COLO829 (cell line): Measurements from ENCODE around the gene TTC39C.
A peak's percentile ranks its signal among the peaks of the same experiment; 100 is the strongest.

Experiments used
- DNase-seq: peaks from one replicate; pipeline ENCODE4 v3.0.0; 2012; ENCODE audit warnings: low spot score

Gene TTC39C

DNA sequence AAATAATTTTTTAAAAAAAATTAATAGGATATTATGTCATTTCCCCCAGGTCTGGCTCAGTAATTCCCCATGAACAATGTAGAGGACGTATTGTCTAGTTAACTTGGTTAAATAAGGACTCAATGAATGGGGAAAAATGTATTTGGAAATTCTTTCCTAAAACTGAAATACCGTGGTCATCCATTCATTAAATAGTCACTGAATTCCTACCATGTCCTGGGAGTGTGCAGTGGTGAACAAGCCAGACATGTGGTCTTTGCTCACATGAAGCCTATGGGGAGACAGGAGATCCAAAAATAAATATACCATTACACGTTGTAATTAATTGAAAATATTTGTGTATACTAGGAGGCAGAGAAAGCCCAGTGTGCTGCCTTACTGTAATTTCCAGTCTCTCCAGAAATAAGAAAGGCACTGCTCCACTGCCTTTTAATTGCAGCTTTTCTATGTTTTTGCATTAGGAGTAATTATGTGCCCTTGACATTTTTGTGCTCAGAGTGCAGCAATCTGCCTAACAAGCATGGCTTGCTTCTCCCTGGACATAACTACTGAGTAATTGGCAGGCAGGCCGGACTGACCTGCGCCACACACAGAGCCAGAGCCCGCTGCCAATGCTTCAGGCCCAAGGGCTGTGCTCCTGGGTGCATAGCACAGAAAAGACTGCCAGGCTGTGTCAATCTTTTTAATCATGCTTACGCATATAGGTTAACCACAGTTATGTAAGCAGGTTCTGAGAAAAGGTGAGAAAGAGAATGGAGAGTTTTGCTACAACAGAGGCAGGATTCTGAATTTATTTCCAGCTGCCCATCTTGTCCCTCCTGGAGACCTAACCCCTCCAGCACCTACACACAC is 22.2 kb upstream of the TTC39C start:
- no peak for DNase-seq

DNA sequence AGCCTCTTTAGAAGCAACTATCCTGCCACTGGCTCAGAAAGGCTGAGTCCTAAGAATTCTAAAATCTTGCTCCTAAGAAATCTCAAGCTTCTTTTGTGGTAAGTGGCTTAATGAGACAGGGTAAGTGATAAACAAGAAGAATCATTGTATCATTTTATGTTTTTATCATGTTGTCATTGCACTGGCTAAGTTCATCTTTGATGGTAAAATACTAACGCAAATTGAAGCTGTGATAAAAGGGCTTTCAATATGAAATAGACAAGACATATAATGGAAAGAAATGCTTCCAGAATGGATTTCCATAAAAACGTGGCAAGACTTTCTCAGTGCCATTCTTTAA is 21.6 kb upstream of the TTC39C start:
- no peak for DNase-seq

GRCh38 chr18:23994361-23994902 is 20.1 kb upstream of the TTC39C start:
- peak; percentile 52 for DNase-seq

- no peak for DNase-seq
Observed at GRCh38 chr18:23995180-23995579, 19.4 kb upstream of the TTC39C start.

- DNase-seq = no peak
Observed at GRCh38 chr18:23998018-23998417, 16.5 kb upstream of the TTC39C start.

- no peak for DNase-seq
Observed at GRCh38 chr18:23998820-23999219, 15.7 kb upstream of the TTC39C start.

GRCh38 chr18:24000613-24001490 is 13.7 kb upstream of the TTC39C start:
- DNase-seq = no peak

GRCh38 chr18:24002479-24002878 is 12.1 kb upstream of the TTC39C start:
- no peak for DNase-seq

- DNase-seq = no peak
Observed at GRCh38 chr18:24003288-24003687, 11.3 kb upstream of the TTC39C start.

GRCh38 chr18:24003903-24004640 is 10.5 kb upstream of the TTC39C start:
- no peak for DNase-seq

GRCh38 chr18:24006712-24007313 is 7.7 kb upstream of the TTC39C start:
- no peak for DNase-seq

DNA sequence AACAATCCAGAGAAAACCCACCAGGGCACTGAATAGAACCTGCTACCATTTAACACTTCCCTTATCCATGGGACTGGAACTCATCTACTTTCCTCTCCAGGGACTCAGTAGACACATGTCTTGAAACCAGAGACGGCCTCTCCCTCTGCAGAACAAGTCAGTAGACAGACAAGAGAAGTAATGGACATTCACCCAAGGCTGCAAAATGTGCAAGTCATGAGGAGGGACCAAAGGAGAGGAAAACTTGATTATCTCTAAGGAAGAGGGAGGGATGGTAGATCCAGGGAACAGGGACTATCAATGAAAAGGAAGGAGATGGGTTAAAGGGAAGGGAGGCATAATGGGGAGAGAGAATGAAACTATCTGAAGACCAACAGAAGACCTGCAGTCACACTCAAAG is 5.3 kb upstream of the TTC39C start:
- no peak for DNase-seq

DNA sequence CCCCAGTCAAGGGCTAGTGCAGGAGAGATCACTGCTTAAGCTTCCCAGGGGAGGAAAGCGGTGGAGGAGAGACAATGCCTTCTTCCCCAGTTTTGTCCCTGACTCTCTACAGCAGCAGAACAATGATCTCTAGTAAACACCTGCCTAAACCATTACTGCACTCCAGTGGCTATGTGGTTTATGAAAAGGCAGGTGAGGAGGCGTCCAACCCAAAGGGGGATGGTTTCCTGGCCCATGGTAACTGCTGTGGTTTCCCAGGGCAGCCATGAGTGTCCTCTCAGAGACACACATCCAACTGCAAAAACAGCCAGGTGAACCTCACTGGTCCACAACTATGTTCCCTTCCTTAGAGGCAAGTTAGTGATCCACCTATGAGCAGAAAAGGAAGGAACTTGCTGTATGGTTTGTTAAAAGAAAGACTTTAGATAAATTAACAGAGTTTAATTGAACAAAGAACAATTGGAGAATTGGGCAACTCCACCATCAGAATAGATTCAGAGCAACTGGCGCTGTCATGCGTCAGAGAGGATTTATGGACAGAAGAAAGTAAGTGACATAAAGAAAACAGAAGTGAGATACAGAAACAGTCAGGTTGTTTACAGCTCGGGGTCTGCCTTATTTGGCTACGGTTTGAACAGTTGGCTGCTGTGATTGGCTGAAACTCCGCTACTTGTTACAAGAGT is 4.8 kb upstream of the TTC39C start:
- DNase-seq = no peak

GRCh38 chr18:24010673-24011072 is 3.9 kb upstream of the TTC39C start:
- DNase-seq = no peak

- no peak for DNase-seq
Observed at GRCh38 chr18:24011123-24011917, 3.2 kb upstream of the TTC39C start.

GRCh38 chr18:24013051-24013450 is 1.5 kb upstream of the TTC39C start:
- no peak for DNase-seq

GRCh38 chr18:24014986-24015638 is 558 bp downstream of the TTC39C start:
- peak; percentile 16 for DNase-seq

DNA sequence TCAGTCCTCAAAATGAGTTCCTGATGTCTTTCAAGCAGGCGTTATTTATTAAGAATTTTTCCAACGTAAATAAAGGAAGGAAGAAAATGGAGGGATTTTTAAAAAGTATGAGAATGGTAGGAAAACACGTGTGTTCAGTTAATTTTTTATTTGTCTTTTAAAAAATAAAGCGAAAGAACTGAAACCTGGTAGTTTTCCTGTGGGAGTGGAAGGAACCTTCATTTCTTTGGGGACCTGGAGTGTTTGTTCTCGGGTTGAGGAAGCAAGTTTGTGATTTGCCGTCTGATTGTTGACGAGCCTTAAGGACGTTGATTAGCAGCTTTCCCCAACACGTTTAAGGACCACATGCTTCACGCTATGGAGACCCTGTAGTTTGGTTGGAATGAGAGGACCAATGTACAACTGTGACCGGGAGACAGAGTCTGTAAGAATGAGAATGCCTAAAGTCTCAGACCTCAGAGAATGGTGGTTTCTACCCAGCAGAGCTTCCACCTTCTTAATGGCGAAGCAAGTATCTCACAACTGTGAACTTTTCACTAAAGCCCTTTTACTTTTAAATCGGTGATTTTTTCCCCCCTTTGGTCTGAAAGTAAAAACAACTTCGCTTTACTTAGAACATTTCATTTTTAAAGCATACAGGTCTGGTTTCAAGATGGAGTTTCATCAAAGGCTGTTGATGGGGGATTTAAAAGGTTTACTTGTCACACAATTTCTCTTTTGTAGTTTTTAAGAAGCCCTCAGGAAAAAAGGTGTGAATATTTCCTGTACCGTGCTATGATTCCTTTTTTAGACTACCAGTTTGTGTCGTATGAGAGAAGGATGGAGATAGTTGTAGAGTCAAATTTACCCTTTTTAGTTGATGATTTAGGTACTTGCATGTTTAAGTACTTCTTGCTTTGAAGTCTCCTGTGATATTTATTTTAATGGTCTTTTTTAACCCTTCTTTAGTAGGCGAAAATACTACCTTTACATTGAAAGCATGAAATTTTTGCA is 1.4 kb downstream of the TTC39C start:
- DNase-seq = no peak

- DNase-seq = no peak
Observed at GRCh38 chr18:24016643-24017042, 2.1 kb downstream of the TTC39C start.
